HG03432 (cell line): Measurements from ENCODE around the gene MS4A15.
"Not testable (repeated sequence)": the region's sequence is repeated elsewhere in the genome, so short reads cannot be mapped to it uniquely, and the experiment has no call there.

Experiments used
- ATAC-seq: cut with Tn5 transposase; IDR thresholded peaks from one replicate; pipeline ENCODE4 v1.9.1; 2021; ENCODE audit warnings: mild to moderate bottlenecking, moderate library complexity; ENCODE audit not compliant: unreplicated experiment

The MS4A15 gene

DNA sequence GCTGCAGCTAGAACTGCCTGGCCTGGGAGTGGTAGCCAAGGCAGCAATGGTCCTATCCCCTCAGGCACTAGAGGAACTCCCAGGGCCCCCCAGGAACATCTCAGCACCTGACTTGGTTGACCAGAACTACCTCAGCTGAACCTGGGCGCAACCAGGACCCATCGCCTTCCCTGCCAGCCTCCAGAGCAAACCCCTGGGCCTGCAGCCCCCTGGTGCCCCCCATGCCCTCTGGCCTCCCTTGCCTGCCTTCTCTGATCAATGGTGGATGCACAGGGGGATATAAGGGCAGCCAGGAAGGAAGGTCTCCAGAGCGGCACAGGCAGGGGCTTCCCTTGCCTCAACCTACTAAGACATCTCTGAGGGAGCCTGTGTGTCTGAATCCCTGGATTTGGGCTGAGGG lies 42.0 kb downstream of the MS4A15 start:
- no peak for ATAC-seq

DNA sequence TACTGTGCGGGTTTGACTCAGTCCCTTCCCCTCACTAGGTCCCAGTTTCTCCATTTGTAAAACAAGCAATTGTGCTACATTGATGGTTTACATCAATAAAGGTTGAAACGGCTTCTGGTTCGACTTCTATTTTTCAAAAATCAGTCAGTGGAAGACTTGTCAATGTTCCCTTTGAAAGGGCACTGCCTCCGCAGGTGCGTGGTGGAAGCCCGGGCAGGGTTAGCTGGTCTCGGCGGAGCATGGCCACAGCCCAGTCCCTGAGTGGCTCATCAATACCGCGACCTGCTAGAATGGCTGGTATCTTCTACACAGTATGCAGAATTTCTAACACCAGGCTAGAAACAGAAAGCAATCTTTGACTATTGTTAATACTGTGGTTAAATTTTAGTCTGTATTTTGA lies 44.5 kb downstream of the MS4A15 start:
- ATAC-seq: no peak

DNA sequence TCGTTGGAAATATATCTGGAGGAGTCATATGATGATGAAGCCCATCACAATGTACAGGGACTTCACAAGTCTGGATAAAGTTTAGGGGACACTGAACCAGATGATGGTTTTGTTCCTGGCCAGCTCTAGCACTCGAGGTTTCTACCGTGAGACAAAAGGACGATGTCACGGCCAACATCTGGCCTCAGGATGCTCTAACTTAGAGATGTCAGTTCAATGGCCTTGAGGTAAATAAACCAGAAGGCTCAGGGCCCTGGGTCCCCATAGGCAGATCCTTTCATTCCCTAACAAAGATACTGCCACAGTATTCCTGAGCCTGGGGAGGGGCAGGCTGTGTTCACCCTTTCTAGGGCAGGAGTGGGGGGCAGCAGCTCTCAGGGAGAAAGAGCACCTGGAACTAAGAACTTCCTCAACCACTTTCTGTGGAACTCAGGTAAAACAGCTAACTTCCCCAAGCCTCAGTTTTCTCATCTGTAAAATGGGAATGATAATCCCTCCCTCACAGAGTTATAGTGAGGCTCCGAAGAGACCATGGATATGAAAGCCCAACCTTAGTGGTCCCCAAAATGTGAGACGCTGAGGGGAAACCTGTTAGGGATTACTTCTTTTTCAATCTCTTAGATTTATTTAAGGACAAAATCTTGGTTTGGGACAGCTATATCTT lies 46.7 kb downstream of the MS4A15 start:
- ATAC-seq: no peak

DNA sequence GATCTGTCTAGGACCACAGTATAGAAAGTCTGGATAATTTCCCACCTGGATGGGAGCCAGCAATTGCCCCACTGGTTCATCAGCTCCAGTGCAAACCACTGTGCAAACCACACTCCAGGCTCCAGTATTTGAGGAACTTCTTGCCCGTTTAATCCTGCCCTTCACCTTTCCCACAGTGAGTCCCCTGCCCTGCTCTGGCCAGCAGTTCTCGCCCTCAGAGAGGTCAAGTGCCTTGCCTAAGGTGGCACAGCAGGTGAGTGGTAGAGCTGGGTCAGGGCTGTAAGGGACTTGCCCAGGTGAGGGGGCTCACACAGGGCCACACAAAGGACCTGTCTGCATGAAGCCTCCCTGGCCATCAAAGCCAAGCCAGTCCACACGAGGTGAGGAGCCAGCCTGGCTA lies 52.6 kb downstream of the MS4A15 start:
- ATAC-seq: no peak

DNA sequence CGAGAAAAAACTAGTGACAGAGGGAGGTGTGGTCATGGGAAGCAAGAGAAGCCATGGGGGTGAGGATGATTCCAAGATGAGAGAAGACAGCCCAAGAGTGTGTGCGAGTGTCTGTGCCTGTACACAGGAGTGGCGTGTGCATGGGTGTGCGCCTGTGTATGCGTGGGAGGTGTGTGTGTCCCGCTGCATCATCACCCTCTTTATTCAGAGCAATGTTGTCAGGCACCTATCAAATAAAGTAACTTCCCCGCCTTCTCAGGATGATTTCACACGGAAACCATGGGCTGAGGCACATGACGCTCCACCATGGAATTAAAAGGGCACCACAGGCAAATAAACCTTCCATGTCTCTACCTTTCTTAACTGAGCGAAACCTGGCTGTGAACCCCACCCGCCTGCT lies 53.0 kb downstream of the MS4A15 start:
- no peak for ATAC-seq

DNA sequence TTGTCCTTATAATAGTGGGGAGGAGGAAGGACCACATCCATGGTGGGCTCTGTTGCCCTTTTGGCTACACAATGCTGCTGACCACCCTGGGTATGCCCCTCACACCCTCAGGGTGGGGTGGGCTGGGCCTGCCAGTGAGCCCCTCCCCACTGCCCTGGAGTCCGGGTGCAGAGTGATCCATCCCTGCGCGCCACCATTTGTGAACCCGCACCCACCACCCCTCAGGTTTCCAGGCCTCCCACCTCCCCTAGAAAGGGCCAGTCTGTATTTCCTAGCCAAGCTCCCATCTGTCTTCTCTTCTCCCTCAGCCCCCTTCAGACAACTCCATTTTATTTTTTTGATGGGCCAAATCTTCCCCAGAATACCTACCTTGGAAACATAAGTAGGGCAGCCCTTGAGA lies 53.5 kb downstream of the MS4A15 start:
- no peak for ATAC-seq

DNA sequence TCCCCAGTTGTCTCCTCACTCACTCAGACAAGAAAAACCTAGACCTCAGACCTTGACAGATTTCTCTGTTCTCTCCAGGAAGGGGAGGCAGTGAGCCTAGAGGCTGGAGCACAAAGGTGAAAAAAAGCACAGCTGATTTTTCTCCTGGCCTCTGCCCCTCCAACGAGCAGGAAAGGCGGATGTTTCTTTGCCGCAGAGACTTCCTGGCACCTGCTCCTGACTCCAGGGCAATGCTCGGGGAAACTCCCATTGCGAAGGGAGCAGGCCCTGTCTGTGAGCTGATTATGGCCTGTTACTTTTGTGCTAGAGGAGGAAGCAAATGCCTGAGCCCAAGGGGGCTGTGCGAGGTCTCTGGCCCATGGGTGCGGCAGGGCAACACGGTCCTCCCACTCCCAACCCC lies 53.9 kb downstream of the MS4A15 start:
- ATAC-seq: no peak

DNA sequence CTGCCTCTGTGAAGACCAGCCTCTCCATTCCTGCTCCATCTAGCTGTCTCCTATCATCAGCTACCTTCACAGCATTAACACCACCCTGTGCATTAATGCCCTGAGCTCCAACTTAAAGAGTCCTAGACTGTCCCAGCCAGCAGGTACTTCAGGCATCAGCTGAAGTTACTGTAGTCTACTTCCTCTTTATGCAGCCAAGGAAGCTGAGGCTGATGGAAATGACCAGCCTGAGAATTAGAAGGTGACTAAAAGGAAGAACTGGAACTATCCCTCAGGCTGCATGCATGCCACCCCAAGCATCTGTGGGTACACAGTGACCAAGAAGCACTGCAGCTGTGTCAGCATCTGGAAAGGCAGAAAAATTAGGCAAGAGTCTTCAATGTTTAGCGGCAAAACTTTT lies 56.7 kb downstream of the MS4A15 start:
- ATAC-seq: no peak

DNA sequence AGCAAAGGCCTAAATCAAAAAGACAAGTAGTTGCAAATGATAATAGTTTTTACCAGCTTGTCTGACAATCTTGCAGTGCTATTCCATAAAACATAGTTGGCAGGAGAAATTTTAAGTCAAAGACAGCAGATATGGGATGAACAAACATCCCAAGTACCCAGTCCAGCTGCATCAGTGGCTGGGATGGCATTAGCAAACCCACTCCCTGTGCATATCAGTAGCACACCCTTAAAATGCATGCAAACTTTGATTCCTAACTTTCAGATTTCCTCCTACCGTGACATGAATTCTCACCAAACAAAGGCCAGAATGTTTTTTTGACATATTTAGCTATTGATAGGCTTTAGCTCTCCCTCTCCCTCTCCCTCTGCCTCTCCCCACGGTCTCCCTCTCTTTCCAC lies 57.4 kb downstream of the MS4A15 start:
- no peak for ATAC-seq

DNA sequence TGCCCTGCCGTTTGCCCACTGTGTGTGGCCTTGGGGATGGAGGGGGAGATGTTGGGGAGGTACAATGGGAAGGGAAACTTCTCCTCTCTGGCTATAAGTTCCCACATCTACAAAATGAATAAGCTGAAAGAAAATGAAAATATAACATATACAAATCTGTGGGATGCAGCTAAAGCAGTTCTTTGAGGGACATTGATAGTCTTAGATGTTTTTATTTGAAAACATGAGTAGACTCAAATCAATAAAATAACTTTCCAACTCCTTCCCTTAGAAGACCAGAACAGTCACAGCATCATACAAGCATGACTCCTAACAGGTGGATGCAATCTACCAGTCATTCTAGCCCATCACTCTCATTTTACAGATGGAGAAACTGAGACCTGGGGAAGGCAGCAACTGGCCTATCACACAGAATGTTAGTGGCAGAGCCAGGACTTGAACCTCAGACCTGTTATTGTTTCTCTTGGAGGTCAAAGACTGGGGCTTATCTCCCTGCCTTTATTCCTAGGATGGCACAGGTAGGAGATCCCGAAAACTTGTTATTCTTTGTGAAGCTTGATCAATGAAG lies 60.0 kb downstream of the MS4A15 start:
- ATAC-seq: no peak

DNA sequence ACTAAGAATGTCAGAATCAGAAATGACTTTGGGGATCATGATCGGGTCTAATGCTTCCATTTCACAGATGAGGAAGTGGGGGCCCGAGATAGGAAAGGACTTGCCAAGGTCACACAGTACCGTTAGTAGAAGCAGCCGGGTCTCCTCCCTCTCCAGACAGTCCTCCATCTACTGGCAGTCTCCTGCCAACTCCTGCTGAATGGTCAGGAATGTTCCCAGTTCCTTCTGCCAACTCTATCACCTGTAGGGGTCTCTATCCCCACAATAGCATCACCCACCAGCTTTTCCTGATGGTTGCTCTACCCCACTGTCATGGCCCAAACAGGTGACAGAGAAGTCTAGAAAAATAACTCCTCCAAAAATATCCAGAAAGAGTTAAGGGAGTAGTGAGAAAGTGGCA lies 61.4 kb downstream of the MS4A15 start:
- ATAC-seq: no peak

DNA sequence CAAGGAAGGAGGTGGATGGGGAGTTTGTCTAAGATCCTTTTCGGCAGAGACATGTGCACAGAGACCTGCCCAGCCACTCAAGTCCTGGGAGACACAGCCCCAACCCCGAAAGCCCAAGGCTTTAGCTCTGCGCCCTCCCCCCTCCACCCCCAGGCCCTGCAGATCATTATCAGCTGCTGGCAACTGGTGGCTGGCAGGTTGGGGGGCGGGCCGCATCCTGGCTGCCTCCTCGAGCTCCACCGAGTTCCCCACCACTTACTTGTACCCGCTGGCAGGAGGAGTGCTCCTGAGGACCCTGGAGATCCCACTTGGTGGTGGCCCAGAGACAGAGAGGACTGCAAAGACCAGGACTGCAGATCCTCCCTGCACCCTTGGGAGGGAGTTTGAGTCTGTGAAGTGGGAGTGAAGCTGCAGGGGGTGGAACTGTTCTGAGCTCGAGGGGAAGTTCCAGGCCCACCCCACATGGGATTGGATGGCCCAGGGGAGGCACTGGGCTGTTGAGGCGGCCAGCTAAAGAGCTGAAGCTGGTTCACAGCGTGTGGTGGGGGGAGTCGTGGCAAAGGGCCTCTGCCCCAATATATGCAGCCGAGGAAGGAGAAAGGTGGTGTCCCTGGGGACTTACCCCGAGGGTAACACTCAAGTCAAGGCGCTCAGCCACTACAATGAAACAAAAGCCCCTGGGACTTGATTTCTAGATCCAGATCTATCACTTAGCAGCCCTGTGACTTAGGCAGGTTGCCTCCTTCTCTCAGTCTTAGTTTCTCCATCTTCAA lies 65.3 kb downstream of the MS4A15 start:
- ATAC-seq: peak; percentile 67

DNA sequence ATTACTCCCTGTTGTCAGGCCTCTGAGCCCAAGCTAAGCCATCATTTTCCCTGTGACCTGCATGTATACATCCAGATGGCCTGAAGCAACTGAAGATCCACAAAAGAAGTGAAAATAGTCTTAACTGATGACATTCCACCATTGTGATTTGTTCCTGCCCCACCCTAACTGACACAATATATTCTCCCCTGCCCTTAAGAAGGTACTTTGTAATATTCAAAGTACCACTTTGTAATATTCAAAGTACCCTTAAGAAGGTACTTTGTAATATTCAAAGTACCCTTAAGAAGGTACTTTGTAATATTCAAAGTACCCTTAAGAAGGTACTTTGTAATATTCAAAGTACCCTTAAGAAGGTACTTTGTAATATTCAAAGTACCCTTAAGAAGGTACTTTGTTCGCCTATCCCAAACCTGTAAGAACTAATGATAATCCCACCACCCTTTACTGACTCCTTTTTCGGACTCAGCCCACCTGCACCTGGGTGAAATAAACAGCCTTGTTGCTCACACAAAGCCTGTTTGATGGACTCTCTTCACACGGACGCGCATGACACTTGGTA lies 67.2 kb downstream of the MS4A15 start:
- not testable (repeated sequence) for ATAC-seq

DNA sequence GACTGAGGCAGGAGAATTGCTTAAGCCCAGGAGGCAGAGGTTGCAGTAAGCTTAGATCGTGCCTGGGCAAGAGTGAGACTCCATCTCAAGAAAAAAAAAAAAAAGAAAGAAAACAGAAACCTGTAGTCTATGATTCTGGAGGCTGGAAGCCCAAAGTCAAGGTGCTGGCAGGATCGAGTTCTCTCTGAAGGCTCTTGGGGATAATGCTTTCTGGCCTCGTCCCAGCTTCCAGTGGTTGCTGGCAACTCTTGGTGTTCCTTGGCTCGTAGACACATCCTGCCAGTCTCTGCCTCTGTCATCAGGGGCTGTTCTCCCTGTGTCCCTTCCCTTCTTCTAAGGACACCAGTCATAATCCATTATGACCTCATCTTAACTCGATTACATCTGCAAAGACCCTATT lies 68.5 kb downstream of the MS4A15 start:
- ATAC-seq: no peak

DNA sequence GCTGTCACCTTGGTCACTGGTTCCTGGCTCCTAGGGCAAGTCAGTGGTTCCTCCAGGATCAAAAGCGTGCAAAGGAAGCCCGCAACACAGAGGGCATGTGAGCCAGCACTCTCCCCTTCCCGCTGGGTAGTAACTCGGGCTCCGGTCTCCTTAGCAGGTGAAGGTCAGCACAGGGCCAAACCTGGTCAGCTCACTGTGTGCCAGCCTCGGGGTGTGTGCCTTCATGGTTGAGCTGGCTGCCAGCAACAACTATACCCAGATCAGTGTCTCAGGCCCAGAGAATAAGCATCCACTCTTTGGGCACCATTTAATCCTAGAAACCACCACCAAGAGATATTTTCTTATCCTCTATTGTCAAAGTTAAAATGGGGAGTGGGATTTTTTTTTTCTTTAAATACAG lies 69.1 kb downstream of the MS4A15 start:
- ATAC-seq: no peak
